ENCODE results near the gene JAK3. TPM values are rescaled to one million over a fixed set of nuclear protein-coding genes. Genes with fewer than 3 reads are reported as not detected.
A peak's percentile ranks its signal among the peaks of the same experiment; 100 is the strongest.

JAK3 gene
- total and polyA plus RNA-seq, 2 of the 8 experiments (the other 6 are each of a cell fraction or from before 2014, with no cell fraction given): 4.0 to 4.7 TPM

DNA sequence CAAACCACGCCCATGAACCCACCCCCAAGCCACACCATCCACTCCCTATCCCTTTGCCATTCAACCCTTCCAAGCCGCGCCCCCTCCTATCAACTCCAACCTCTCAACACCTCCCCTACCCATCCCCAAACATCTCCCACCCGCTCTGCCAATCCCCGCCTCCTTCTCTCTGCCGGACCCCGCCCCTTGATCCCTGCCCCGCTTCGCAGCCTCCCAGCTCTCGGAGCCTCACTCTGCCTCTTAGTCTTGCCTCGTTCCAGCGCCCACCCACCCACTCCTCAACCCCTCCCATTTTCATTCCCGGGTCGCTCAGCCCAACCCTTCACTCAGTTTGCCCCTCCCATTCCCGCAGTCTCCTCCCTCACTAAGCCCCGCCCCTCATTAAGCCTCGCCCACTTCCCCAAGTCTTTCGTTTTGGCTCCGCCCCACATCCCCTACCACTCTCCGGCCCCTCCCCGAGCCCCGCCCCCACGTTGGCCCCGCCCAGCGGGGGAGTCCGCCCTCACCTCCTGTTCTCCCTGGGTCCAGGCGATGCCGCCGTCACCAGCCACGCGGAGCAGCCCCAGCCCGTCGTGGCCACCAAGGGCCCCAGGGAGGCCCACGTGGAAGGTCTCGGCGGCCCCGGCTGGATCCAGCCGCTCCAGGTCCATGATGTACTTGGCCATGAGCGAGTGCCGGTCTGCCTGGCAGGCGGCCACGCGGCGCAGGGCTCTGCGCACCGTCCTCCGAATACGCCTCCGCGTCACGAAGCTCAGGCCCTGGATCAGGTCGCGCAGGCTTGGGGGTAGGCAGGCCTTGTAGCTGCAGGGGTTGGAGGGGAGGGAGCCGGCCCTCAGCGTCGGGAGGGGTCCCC, 5.7 kb downstream of the JAK3 start:
- Histone ChIP-seq H3K4me1 (replicated peaks in 1 of 4; ENCODE audit: control insufficient read depth in 3 of 4, insufficient read depth in 4 of 4, low read length in 3 of 4) (peaks cover 0 to 11% (median 3%) of the 10 kb centered on the region in 4 experiments; a peak in 5 of 7 replicates), H3K23me2 (ENCODE audit: low read depth, low read length) (peaks cover 12% of the 10 kb centered on the region), H2AK5ac (ENCODE audit: low read depth, low read length) (no peak overlapping the region), H2BK20ac (ENCODE audit: low read length) (no peak overlapping the region), H3K79me1 (ENCODE audit: low read depth, low read length) (no peaks in the 10 kb centered on the region), H4K91ac (replicated peaks; ENCODE audit: insufficient read length, low read length) (peak overlapping the region; percentile 74), H4K5ac (ENCODE audit: insufficient read length, low read depth, low read length) (no peak overlapping the region), H2AFZ (ENCODE audit: low read length) (no peak overlapping the region), H3K18ac (ENCODE audit: extremely low read depth, low read length) (peak overlapping the region; percentile 78), H3K23ac (ENCODE audit: insufficient read length) (no peak overlapping the region), H3K4me2 (ENCODE audit: insufficient read depth in 1 of 2, low read depth in 2 of 2, low read length in 2 of 2) (peak overlapping the region; percentile 66 to 92), H2BK5ac (ENCODE audit: low read depth, low read length) (peak overlapping the region; percentile 90), H3K79me2 (ENCODE audit: control insufficient read depth in 1 of 2, insufficient read depth in 2 of 2, low read length in 2 of 2) (no peaks in the 10 kb centered on the region), H3K36me3 (ENCODE audit: control insufficient read depth in 2 of 4, insufficient read depth in 4 of 4, low read length in 3 of 4) (no peaks in the 10 kb centered on the region), H3K9me3 (ENCODE audit: insufficient read depth in 2 of 2, low read depth in 1 of 2, low read length in 1 of 2) (no peaks in the 10 kb centered on the region), H4K8ac (ENCODE audit: extremely low read depth, insufficient read depth, low read length) (peak overlapping the region; percentile 83), H3K14ac (ENCODE audit: insufficient read length) (no peak overlapping the region), H4K20me1 (replicated peaks in 1 of 2; ENCODE audit: control insufficient read depth in 1 of 2, insufficient read depth in 2 of 2, low read length in 2 of 2) (peaks cover 0 to 3% of the 10 kb centered on the region in 2 experiments), H3K27ac (ENCODE audit: low read depth, low read length) (no peak overlapping the region), H3K4ac (replicated peaks; ENCODE audit: insufficient read length, low read depth, low read length) (peak overlapping the region; percentile 98), H3K27me3 (replicated peaks in 1 of 4; ENCODE audit: control insufficient read depth in 3 of 4, extremely low read depth in 1 of 4, insufficient read depth in 3 of 4, low read length in 3 of 4) (peaks cover 0 to 9% (median 2%) of the 10 kb centered on the region in 4 experiments; a peak in 3 of 7 replicates), H3K9ac (replicated peaks in 1 of 4; ENCODE audit: extremely low read depth in 1 of 4, low read depth in 3 of 4, low read length in 3 of 4) (peak overlapping the region; percentile 3 to 77 (median 64); a peak in 5 of 7 replicates), H2BK120ac (replicated peaks; ENCODE audit: low read depth, low read length) (peak overlapping the region; percentile 64), H3K56ac (replicated peaks; ENCODE audit: insufficient read length, low read depth, low read length) (peak overlapping the region; percentile 59), H2BK15ac (ENCODE audit: low read length) (peak overlapping the region; percentile 81; the same call in 1 of the 2 replicates), H2BK12ac (ENCODE audit: low read depth, low read length) (peak overlapping the region; percentile 80; the same call in 1 of the 2 replicates), H3K4me3 (ENCODE audit: extremely low read depth in 1 of 4, insufficient read depth in 2 of 4, low read depth in 3 of 4, low read length in 4 of 4) (peak overlapping the region; percentile 50 to 72 (median 62))
- DNase-seq (ENCODE audit: low read depth in 1 of 2, low spot score in 2 of 2) (peak; percentile 97 to 99), FAIRE-seq (peak; percentile 92)
- WGBS, 2 experiments (ENCODE audit: extremely low coverage in 1 of 2, insufficient coverage in 1 of 2, insufficient read length in 1 of 2, insufficient replicate concordance in 2 of 2, low coverage in 1 of 2, low lambda C conversion rate in 2 of 2, missing lambda C conversion rate in 1 of 2): 3 to 100% methylated on average over 2 to 28 of the region's 56 CpGs
- POLR2A ChIA-PET (ENCODE audit: partially characterized antibody): interaction anchor here (0.6 to 12.5 kb wide), 8 partner anchors 10 to 164 kb away, joined by 3 to 133 read pairs (median 3); partner anchors contain the start of gene RPL18A
- CTCF ChIA-PET (ENCODE audit: partially characterized antibody): interaction anchor here (1.3 to 2.1 kb wide), 2 partner anchors 7 to 11 kb away, joined by 4 to 8 read pairs; no protein-coding TSS in a partner anchor
- TF ChIP-seq HDAC2 (IDR thresholded peaks at IDR 0.05; ENCODE audit: borderline replicate concordance in 1 of 2, low read depth in 2 of 2, low read length in 2 of 2): peak in 1 of 2 experiments; percentile 53; a peak in 1 of 4 replicates
- TF ChIP-seq SAP30 (IDR thresholded peaks at IDR 0.05; ENCODE audit: insufficient read depth, insufficient replicate concordance, low read length): no peak
- TF ChIP-seq, protein P1, sequence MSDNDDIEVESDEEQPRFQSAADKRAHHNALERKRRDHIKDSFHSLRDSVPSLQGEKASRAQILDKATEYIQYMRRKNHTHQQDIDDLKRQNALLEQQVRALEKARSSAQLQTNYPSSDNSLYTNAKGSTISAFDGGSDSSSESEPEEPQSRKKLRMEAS (IDR thresholded peaks at IDR 0.05): peak; percentile 96
- no peak for TF ChIP-seq CHD1 (IDR thresholded peaks at IDR 0.05; ENCODE audit: low read depth, low read length)
- no peak for TF ChIP-seq HDAC6 (IDR thresholded peaks at IDR 0.05; ENCODE audit: low read depth, low read length)
- TF ChIP-seq ZNF274 (IDR thresholded peaks at IDR 0.05; ENCODE audit: borderline replicate concordance, extremely low read depth, low read length): no peak
- TF ChIP-seq SIRT6 (IDR thresholded peaks at IDR 0.05; ENCODE audit: low read length): no peak
- TF ChIP-seq SP1 (IDR thresholded peaks at IDR 0.05; ENCODE audit: low read depth, low read length): peak; percentile 78; the same call in 1 of the 2 replicates
- TF ChIP-seq TAF1 (IDR thresholded peaks at IDR 0.05; ENCODE audit: low read depth, low read length): 0 out of 2 replicates have a peak, but pooled peaks have one; percentile 6
- TF ChIP-seq, protein P2, sequence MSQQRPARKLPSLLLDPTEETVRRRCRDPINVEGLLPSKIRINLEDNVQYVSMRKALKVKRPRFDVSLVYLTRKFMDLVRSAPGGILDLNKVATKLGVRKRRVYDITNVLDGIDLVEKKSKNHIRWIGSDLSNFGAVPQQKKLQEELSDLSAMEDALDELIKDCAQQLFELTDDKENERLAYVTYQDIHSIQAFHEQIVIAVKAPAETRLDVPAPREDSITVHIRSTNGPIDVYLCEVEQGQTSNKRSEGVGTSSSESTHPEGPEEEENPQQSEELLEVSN (IDR thresholded peaks at IDR 0.05): peak; percentile 90

All from H1 (cell line).